ENCODE results near the gene NPTX1.

DNA sequence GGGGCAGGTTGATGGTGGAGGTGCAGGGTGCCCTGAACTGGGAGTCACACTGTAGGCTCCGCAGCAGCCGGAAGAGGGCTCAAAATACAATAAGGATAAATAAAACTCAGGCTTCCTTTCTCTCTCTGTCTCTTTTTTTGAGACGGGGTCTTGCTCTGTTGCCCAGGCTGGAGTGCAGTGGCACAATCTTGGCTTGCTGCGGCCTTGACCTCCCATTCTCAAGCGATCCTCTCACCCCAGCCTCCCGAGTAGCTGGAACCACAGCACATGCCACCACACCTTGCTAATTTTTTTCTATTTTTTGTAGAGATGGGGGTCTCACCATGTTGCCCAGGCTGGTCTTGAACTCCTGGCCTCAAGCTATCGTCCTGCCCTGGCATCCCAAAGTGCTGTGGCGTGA, 32.9 kb upstream of the NPTX1 start:
- TF ChIP-seq, protein P1, sequence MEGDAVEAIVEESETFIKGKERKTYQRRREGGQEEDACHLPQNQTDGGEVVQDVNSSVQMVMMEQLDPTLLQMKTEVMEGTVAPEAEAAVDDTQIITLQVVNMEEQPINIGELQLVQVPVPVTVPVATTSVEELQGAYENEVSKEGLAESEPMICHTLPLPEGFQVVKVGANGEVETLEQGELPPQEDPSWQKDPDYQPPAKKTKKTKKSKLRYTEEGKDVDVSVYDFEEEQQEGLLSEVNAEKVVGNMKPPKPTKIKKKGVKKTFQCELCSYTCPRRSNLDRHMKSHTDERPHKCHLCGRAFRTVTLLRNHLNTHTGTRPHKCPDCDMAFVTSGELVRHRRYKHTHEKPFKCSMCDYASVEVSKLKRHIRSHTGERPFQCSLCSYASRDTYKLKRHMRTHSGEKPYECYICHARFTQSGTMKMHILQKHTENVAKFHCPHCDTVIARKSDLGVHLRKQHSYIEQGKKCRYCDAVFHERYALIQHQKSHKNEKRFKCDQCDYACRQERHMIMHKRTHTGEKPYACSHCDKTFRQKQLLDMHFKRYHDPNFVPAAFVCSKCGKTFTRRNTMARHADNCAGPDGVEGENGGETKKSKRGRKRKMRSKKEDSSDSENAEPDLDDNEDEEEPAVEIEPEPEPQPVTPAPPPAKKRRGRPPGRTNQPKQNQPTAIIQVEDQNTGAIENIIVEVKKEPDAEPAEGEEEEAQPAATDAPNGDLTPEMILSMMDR (conservative IDR thresholded peaks at IDR 0.05; ENCODE audit: low read length), result no peak
- no peak for TF ChIP-seq EZH2phosphoT487 (IDR thresholded peaks at IDR 0.05; ENCODE audit: borderline replicate concordance, low read depth, low read length)
